PFSK-1 (cell line): Measurements from ENCODE around the gene PTPRN2.

Experiments
- POLR2AphosphoS5 ChIP-seq: IDR thresholded peaks from 2 replicates; pipeline ENCODE4 v1.6.1; 2012; ENCODE audit warnings: low read depth, mild to moderate bottlenecking, control low read depth, low read length, moderate library complexity
- SIN3A ChIP-seq: IDR thresholded peaks from 2 replicates; pipeline ENCODE4 v1.6.1; 2012; ENCODE audit warnings: mild to moderate bottlenecking, low read length, moderate library complexity, borderline replicate concordance; ENCODE audit not compliant: insufficient read depth

DNA sequence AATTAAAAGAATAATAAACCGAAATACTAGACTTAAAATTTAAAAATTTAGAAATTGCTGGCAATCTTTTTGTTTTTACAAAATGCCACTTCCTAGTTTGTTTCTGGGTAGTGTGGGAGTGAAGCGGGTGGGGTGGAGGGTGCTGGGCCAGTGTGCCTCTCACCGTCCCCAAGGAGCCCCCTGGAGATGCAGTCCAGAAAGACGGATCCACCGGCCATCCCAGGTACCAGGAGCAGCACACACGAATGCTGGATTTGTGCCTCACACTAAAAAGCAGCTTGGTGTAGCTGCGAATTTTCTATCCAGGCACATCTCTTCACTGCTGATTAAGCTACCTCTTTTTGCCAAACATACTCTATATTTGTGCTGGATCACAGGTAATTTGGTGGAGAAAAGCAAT, 632.7 kb downstream of the PTPRN2 start:
- TF ChIP-seq SIN3A (no peak), POLR2AphosphoS5 (no peak)
